ENCODE results near the gene RBM47.
"Not testable (repeated sequence)": the region's sequence is repeated elsewhere in the genome, so short reads cannot be mapped to it uniquely, and the experiment has no call there.

The RBM47 gene

GRCh38 chr4:40562208-40562607 lies 67.5 kb downstream of the RBM47 start:
- Histone ChIP-seq H3K27ac (ENCODE audit: low read depth, low read length, severe bottlenecking) (no peak overlapping the region), H3K4me1 (ENCODE audit: control insufficient read depth, insufficient read depth, low read length, poor library complexity, severe bottlenecking) (peaks cover 14% of the 10 kb centered on the region), H3K4me3 (ENCODE audit: extremely low read depth, insufficient read depth, low read length, poor library complexity, severe bottlenecking) (no peak overlapping the region), H3K9me3 (ENCODE audit: control insufficient read depth, low read length) (no peaks in the 10 kb centered on the region), H3K36me3 (ENCODE audit: control insufficient read depth, insufficient read depth, low read length) (no peaks in the 10 kb centered on the region)
- WGBS, 2 experiments (ENCODE audit: insufficient coverage in 2 of 2): 72 to 83% methylated on average over 5 of the region's 6 CpGs

- H3K36me3 ChIP-seq (ENCODE audit: control insufficient read depth, insufficient read depth, low read length); H3K27ac ChIP-seq (ENCODE audit: low read depth, low read length, severe bottlenecking); H3K4me3 ChIP-seq (ENCODE audit: extremely low read depth, insufficient read depth, low read length, poor library complexity, severe bottlenecking); H3K9me3 ChIP-seq (ENCODE audit: control insufficient read depth, low read length): not testable (repeated sequence)
- peaks cover 14% of the 10 kb centered on the region for H3K4me1 ChIP-seq (ENCODE audit: control insufficient read depth, insufficient read depth, low read length, poor library complexity, severe bottlenecking)
- 90 to 100% methylated on average over 6 to 7 of the region's 7 CpGs for WGBS, 2 experiments (ENCODE audit: insufficient coverage in 2 of 2)
Measured at GRCh38 chr4:40561543-40562177, 68.0 kb downstream of the RBM47 start.

- Histone ChIP-seq H3K4me1 (ENCODE audit: control insufficient read depth, insufficient read depth, low read length, poor library complexity, severe bottlenecking) (peaks cover 9% of the 10 kb centered on the region), H3K4me3 (ENCODE audit: extremely low read depth, insufficient read depth, low read length, poor library complexity, severe bottlenecking) (no peak overlapping the region)
- 81 to 91% methylated on average over 3 of the region's 5 CpGs for WGBS, 2 experiments (ENCODE audit: insufficient coverage in 2 of 2)
Measured at GRCh38 chr4:40559585-40560465, 69.8 kb downstream of the RBM47 start.

DNA sequence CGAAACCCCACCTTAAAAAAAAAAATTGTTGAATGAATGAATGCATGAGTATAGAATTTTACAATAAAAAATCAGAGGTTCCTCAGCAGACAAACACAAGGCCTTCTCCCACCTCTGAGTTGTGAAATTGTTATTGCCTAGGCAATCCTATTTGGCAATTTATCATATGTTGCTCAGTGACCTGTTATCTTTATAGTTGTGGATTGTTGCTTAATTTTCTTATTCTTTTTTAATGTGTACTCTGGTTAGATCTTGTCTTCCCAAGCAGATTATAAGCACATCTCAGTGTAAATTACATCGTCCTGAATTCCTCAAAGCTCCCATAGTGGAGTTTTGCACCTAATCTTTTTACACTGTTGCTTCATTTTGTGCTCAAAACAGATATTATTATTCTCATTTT lies 71.9 kb downstream of the RBM47 start:
- no peaks in the 10 kb centered on the region for H3K9me3 ChIP-seq (ENCODE audit: control insufficient read depth, low read length)
- no peaks in the 10 kb centered on the region for H3K36me3 ChIP-seq (ENCODE audit: control insufficient read depth, insufficient read depth, low read length)
- 80 to 100% methylated on average over 1 of the region's 2 CpGs for WGBS, 2 experiments (ENCODE audit: insufficient coverage in 2 of 2)
- H3K4me1 ChIP-seq (ENCODE audit: control insufficient read depth, insufficient read depth, low read length, poor library complexity, severe bottlenecking): no peaks in the 10 kb centered on the region
- H3K4me3 ChIP-seq (ENCODE audit: extremely low read depth, insufficient read depth, low read length, poor library complexity, severe bottlenecking): no peak overlapping the region
- H3K27ac ChIP-seq (ENCODE audit: low read depth, low read length, severe bottlenecking): no peak overlapping the region

More at GRCh38 chr4:40559585-40560465, 69.8 kb downstream of the RBM47 start:
- H3K9me3 ChIP-seq (ENCODE audit: control insufficient read depth, low read length): no peaks in the 10 kb centered on the region
- H3K36me3 ChIP-seq (ENCODE audit: control insufficient read depth, insufficient read depth, low read length): no peaks in the 10 kb centered on the region
- no peak overlapping the region for H3K27ac ChIP-seq (ENCODE audit: low read depth, low read length, severe bottlenecking)

GRCh38 chr4:40555176-40555900 lies 74.3 kb downstream of the RBM47 start:
- Histone ChIP-seq H3K27ac (ENCODE audit: low read depth, low read length, severe bottlenecking) (no peak overlapping the region), H3K4me3 (ENCODE audit: extremely low read depth, insufficient read depth, low read length, poor library complexity, severe bottlenecking) (no peak overlapping the region), H3K9me3 (ENCODE audit: control insufficient read depth, low read length) (no peaks in the 10 kb centered on the region), H3K36me3 (ENCODE audit: control insufficient read depth, insufficient read depth, low read length) (no peaks in the 10 kb centered on the region), H3K4me1 (ENCODE audit: control insufficient read depth, insufficient read depth, low read length, poor library complexity, severe bottlenecking) (no peaks in the 10 kb centered on the region)
- 93 to 94% methylated on average over 13 of the region's 15 CpGs for WGBS, 2 experiments (ENCODE audit: insufficient coverage in 2 of 2)

- not testable (repeated sequence) for H3K4me1 ChIP-seq (ENCODE audit: control insufficient read depth, insufficient read depth, low read length, poor library complexity, severe bottlenecking); H3K9me3 ChIP-seq (ENCODE audit: control insufficient read depth, low read length); H3K36me3 ChIP-seq (ENCODE audit: control insufficient read depth, insufficient read depth, low read length); H3K4me3 ChIP-seq (ENCODE audit: extremely low read depth, insufficient read depth, low read length, poor library complexity, severe bottlenecking); H3K27ac ChIP-seq (ENCODE audit: low read depth, low read length, severe bottlenecking)
- 86 to 89% methylated on average over 10 of the region's 12 CpGs for WGBS, 2 experiments (ENCODE audit: insufficient coverage in 2 of 2)
Measured at GRCh38 chr4:40554641-40555040, 75.0 kb downstream of the RBM47 start.

DNA sequence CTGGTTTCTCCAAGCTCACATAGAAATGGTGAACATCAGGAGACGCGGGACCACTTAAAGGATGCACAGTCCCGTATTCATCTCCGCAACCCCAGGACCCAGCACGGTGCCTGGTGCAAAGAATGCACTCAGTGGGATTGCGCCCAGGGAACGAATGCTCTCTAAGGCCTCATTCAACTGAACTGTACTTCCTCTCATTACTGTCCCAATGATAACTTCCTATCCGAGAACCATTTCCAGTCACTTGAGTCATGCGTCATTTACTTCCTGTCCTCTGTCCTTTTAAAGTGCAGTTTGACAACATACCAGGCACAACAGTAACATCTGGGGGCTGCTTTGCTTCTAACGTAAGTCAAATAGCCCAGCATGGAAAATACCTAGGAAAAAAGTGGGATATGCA lies 75.7 kb downstream of the RBM47 start:
- H3K36me3 ChIP-seq (ENCODE audit: control insufficient read depth, insufficient read depth, low read length): no peaks in the 10 kb centered on the region
- no peak overlapping the region for H3K27ac ChIP-seq (ENCODE audit: low read depth, low read length, severe bottlenecking)
- H3K4me3 ChIP-seq (ENCODE audit: extremely low read depth, insufficient read depth, low read length, poor library complexity, severe bottlenecking): no peak overlapping the region
- H3K9me3 ChIP-seq (ENCODE audit: control insufficient read depth, low read length): no peaks in the 10 kb centered on the region
- no peaks in the 10 kb centered on the region for H3K4me1 ChIP-seq (ENCODE audit: control insufficient read depth, insufficient read depth, low read length, poor library complexity, severe bottlenecking)
- WGBS, 2 experiments (ENCODE audit: insufficient coverage in 2 of 2): 85 to 92% methylated on average over 9 of the region's 10 CpGs

DNA sequence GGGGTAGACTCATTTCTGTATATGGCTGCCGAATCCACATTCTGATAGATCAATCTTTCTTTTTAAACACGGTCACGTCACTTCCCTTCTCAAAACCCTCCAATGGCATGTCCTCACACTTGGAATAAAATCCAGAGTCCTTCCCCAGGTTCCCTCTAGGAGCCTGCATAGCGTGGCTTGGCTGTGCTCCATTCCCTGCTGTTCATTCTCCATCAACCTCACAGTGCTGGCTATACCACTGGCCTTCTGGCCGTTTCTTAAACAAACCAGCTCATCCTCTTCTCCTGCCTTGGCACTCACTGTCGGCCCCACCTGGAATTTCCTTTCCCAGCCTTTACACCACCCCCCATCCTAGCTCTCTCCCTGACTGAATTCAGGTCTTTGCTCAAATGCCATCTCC lies 77.1 kb downstream of the RBM47 start:
- Histone ChIP-seq H3K27ac (ENCODE audit: low read depth, low read length, severe bottlenecking) (no peak overlapping the region), H3K36me3 (ENCODE audit: control insufficient read depth, insufficient read depth, low read length) (no peaks in the 10 kb centered on the region), H3K4me1 (ENCODE audit: control insufficient read depth, insufficient read depth, low read length, poor library complexity, severe bottlenecking) (peaks cover 4% of the 10 kb centered on the region), H3K9me3 (ENCODE audit: control insufficient read depth, low read length) (no peaks in the 10 kb centered on the region), H3K4me3 (ENCODE audit: extremely low read depth, insufficient read depth, low read length, poor library complexity, severe bottlenecking) (no peak overlapping the region)
- 75 to 79% methylated on average over 6 of the region's 6 CpGs for WGBS, 2 experiments (ENCODE audit: insufficient coverage in 2 of 2)

DNA sequence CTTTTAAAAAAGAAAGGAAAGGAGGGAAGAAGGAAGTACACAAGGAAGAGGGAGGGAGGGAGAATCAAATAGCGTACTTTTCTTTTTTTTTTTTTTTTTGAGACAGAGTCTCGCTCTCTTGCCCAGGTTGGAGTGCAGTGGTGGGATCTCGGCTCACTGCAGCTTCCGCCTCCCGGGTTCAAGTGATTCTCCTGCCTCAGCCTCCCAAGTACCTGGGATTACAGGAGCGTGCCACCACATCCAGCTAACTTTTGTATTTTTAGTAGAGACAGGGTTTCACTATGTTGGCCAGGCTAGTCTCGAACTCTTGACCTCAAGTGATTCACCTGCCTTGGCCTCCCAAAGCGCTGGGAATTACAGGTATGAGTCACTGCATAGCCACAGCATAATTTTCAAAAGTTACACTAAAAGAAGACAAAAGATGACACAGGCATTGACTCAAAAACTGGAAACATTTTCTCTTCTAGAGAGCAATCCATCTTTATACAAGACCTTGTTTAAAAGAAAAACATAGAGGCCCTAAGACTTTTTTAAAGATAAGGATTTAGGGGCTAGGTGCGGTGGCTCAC lies 78.0 kb downstream of the RBM47 start:
- not testable (repeated sequence) for H3K27ac ChIP-seq (ENCODE audit: low read depth, low read length, severe bottlenecking); H3K4me3 ChIP-seq (ENCODE audit: extremely low read depth, insufficient read depth, low read length, poor library complexity, severe bottlenecking); H3K36me3 ChIP-seq (ENCODE audit: control insufficient read depth, insufficient read depth, low read length); H3K4me1 ChIP-seq (ENCODE audit: control insufficient read depth, insufficient read depth, low read length, poor library complexity, severe bottlenecking); H3K9me3 ChIP-seq (ENCODE audit: control insufficient read depth, low read length)
- 93 to 95% methylated on average over 5 to 7 of the region's 9 CpGs for WGBS, 2 experiments (ENCODE audit: insufficient coverage in 2 of 2)

GRCh38 chr4:40550948-40551462 lies 78.7 kb downstream of the RBM47 start:
- no peaks in the 10 kb centered on the region for H3K36me3 ChIP-seq (ENCODE audit: control insufficient read depth, insufficient read depth, low read length)
- WGBS, 2 experiments (ENCODE audit: insufficient coverage in 2 of 2): 69 to 75% methylated on average over 4 of the region's 5 CpGs
- no peaks in the 10 kb centered on the region for H3K9me3 ChIP-seq (ENCODE audit: control insufficient read depth, low read length)
- H3K4me1 ChIP-seq (ENCODE audit: control insufficient read depth, insufficient read depth, low read length, poor library complexity, severe bottlenecking): peaks cover 4% of the 10 kb centered on the region
- H3K27ac ChIP-seq (ENCODE audit: low read depth, low read length, severe bottlenecking): no peak overlapping the region
- no peak overlapping the region for H3K4me3 ChIP-seq (ENCODE audit: extremely low read depth, insufficient read depth, low read length, poor library complexity, severe bottlenecking)
